B cell (primary cell): ENCODE data around the gene YJEFN3. TPM values are rescaled to one million over a fixed set of nuclear protein-coding genes. Genes with fewer than 3 reads are reported as not detected.

ENCODE experiments used
- ATAC-seq: fragments of 200-7000 bp; cut with Tn5 transposase; one replicate; pipeline ENCODE4 v1.10.0; 2021; ENCODE audit warnings: low read depth, mild to moderate bottlenecking, moderate number of reproducible peaks, moderate library complexity
- CTCF ChIA-PET: fragments of 350-600 bp; sonication (Branson Sonifier 250); formaldehyde crosslinking; loops from one replicate; lab custom pipeline; 2021; ENCODE audit warnings: antibody characterized with exemption, inconsistent platforms; lab: Charles Lee
- POLR2A ChIA-PET: fragments of 350-600 bp; sonication (Branson Sonifier 250); formaldehyde crosslinking; loops from one replicate; lab custom pipeline; 2021; ENCODE audit warnings: antibody characterized with exemption; lab: Charles Lee
- DNase-seq: peaks from one replicate; pipeline ENCODE4 v3.0.0; 2013
- H2AFZ ChIP-seq: 2 replicates; pipeline ENCODE4 v1.6.1; 2012; ENCODE audit warnings: mild to moderate bottlenecking, low read depth, low read length; ENCODE audit not compliant: insufficient read depth, poor library complexity, severe bottlenecking
- H3K27ac ChIP-seq, 2 donors: 1 replicate in 1 of 2; 2 replicates in 1 of 2; pipeline ENCODE4 v1.5.1; 2012 to 2013; ENCODE audit warnings: low read length in 2 of 2, mild to moderate bottlenecking in 2 of 2, moderate library complexity in 1 of 2
- H3K27me3 ChIP-seq, 4 experiments: fragments of 200-600 bp in 1 of 4; sonication (generic) in 1 of 4; replicated peaks in 1 of 4; 1 replicate in 2 of 4; 2 replicates in 2 of 4; pipeline versions ENCODE4 v1.6.1 to v1.7.0; 2013 to 2016; ENCODE audit warnings: low read length in 3 of 4, mild to moderate bottlenecking in 2 of 4, mixed read lengths in 1 of 4, moderate library complexity in 1 of 4; ENCODE audit not compliant: insufficient read depth in 4 of 4, control insufficient read depth in 3 of 4; ENCODE audit errors: control extremely low read depth in 1 of 4
- H3K36me3 ChIP-seq, 2 experiments: replicated peaks in 1 of 2; 1 replicate in 1 of 2; 2 replicates in 1 of 2; pipeline versions ENCODE4 v1.6.1 to v1.7.1; 2013; ENCODE audit warnings: low read length in 1 of 2; ENCODE audit not compliant: insufficient read depth in 2 of 2, control insufficient read depth in 1 of 2; ENCODE audit errors: control extremely low read depth in 1 of 2, extremely low read depth in 1 of 2
- H3K4me1 ChIP-seq, 2 donors: fragments of 200-600 bp in 1 of 2; sonication (generic) in 1 of 2; 1 replicate in 1 of 2; 2 replicates in 1 of 2; pipeline versions ENCODE4 v1.5.1 to v1.6.1; 2013 to 2017; ENCODE audit warnings: low read length in 2 of 2; ENCODE audit not compliant: control insufficient read depth in 2 of 2, insufficient read depth in 2 of 2
- H3K4me2 ChIP-seq: replicated peaks from 2 replicates; pipeline ENCODE3; 2012; ENCODE audit warnings: mild to moderate bottlenecking, low read depth, low read length; ENCODE audit not compliant: poor library complexity, severe bottlenecking
- H3K4me3 ChIP-seq, 5 experiments: fragments of 200-600 bp in 1 of 5; sonication (generic) in 1 of 5; 1 replicate in 3 of 5; 2 replicates in 2 of 5; pipeline versions ENCODE4 v1.5.1 to v1.7.0; 2011 to 2016; ENCODE audit warnings: low read length in 4 of 5, mild to moderate bottlenecking in 4 of 5, low read depth in 2 of 5, control low read depth in 1 of 5, moderate library complexity in 1 of 5; ENCODE audit not compliant: insufficient read depth in 1 of 5; ENCODE audit errors: control extremely low read depth in 1 of 5, extremely low read depth in 1 of 5
- H3K79me2 ChIP-seq: fragments of 200-600 bp; sonication (generic); one replicate; pipeline ENCODE4 v1.6.0; 2016; ENCODE audit warnings: low read length; ENCODE audit not compliant: control insufficient read depth, insufficient read depth
- H3K9ac ChIP-seq: fragments of 200-600 bp; sonication (generic); 2 replicates; pipeline ENCODE4 v1.6.1; 2017; ENCODE audit warnings: mild to moderate bottlenecking, low read length, moderate library complexity
- H3K9me3 ChIP-seq, 3 donors: one replicate each; pipeline versions ENCODE4 v1.6.1 to v1.7.1; 2013; ENCODE audit warnings: low read length in 2 of 3; ENCODE audit not compliant: control insufficient read depth in 2 of 3, insufficient read depth in 1 of 3; ENCODE audit errors: control extremely low read depth in 1 of 3
- H4K20me1 ChIP-seq: 2 replicates; pipeline ENCODE4 v1.6.0; 2012; ENCODE audit warnings: mild to moderate bottlenecking, low read length; ENCODE audit not compliant: insufficient read depth, control insufficient read depth, poor library complexity, severe bottlenecking
- H3K27ac Mint-ChIP-seq: one replicate; pipeline ENCODE4 v1.8.0; 2021; ENCODE audit warnings: mixed read lengths
- H3K27me3 Mint-ChIP-seq: one replicate; pipeline ENCODE4 v1.8.0; 2021; ENCODE audit warnings: mixed read lengths
- H3K4me1 Mint-ChIP-seq: one replicate; pipeline ENCODE4 v1.8.0; 2021; ENCODE audit warnings: mixed read lengths
- H3K4me3 Mint-ChIP-seq: one replicate; pipeline ENCODE4 v1.8.0; 2021; ENCODE audit warnings: mixed read lengths
- H3K9me3 Mint-ChIP-seq: one replicate; pipeline ENCODE4 v1.8.0; 2022; ENCODE audit warnings: mixed read lengths; ENCODE audit not compliant: insufficient read depth
- EZH2 ChIP-seq: IDR thresholded peaks from 2 replicates; pipeline ENCODE4 v1.6.1; 2012; ENCODE audit warnings: borderline replicate concordance, low read depth, mild to moderate bottlenecking, moderate library complexity, low read length; ENCODE audit not compliant: insufficient read depth, poor library complexity, severe bottlenecking
- WGBS: methylation state at CpG from one replicate; pipeline ENCODE4 v1.1.5; 2013; ENCODE audit warnings: missing lambda C conversion rate; ENCODE audit not compliant: insufficient coverage; 5-methylcytosine and 5-hydroxymethylcytosine counted together
- intact Hi-C: fragments of 100-400 bp; cut with micrococcal nuclease; formaldehyde crosslinking; loops from one replicate; pipeline ENCODE4 v1.10.0; 2022
- polyA plus RNA-seq: library from polyadenylated mRNA; depleted of rRNA; stranded (reverse); fragments of >200 nt; gene quantifications from 2 replicates; pipeline ENCODE4 v1.2.3, GENCODE V29; 2012
- total RNA-seq, 2 donors: library from RNA; stranded (reverse); fragments of 120-200 nt in 1 of 2; gene quantifications; 1 replicate in 1 of 2; 2 replicates in 1 of 2; pipeline versions ENCODE4 v1.2.3 to v1.2.4, GENCODE V29; 2013 to 2022
- TF ChIP-seq, protein P1 (sequence below): fragments of 200-600 bp; IDR thresholded peaks from one replicate; pipeline ENCODE4 v1.8.0; 2022; ENCODE audit warnings: antibody characterized with exemption, mild to moderate bottlenecking

YJEFN3 gene
- total and polyA plus RNA-seq, 2 donors (not counting 1 experiment from before 2014, with no cell fraction given): 7.1 to 8.8 TPM

DNA sequence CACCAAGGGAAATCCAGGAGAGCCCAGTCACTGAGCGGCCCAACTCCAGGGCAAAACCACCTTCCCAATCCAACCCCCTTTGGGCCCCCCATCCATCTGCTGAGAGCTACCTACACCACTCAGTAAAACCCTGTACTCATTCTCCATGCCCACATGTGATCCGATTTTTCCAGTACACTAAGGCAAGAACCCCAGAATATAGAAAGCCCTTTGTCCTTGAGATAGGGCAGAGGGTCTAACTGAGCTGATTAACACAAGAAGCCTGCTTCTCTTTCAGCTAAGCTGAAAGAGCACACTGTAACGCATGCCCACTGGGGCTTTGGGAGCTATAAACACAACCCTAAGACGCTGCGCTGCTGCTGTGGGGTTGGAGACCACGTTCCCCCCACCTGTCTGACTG, 53.8 kb downstream of the YJEFN3 start:
- Histone ChIP-seq H3K36me3 (no peaks in the 10 kb centered on the region), H3K79me2 (no peaks in the 10 kb centered on the region), H2AFZ (no peak overlapping the region), H3K27me3 (no peaks in the 10 kb centered on the region), H3K4me1 (no peaks in the 10 kb centered on the region), H4K20me1 (no peaks in the 10 kb centered on the region), H3K9me3 (no peaks in the 10 kb centered on the region), H3K9ac (no peak overlapping the region), H3K27ac (no peak overlapping the region), H3K4me3 (no peak overlapping the region), H3K4me2 (no peak overlapping the region)
- no peak overlapping the region for H3K4me3 Mint-ChIP-seq
- no peaks in the 10 kb centered on the region for H3K4me1 Mint-ChIP-seq
- POLR2A ChIA-PET: no interaction called here
- WGBS: 100% methylated on average over 5 of the region's 6 CpGs
- no peak overlapping the region for H3K27ac Mint-ChIP-seq
- no peaks in the 10 kb centered on the region for H3K27me3 Mint-ChIP-seq
- ATAC-seq (no peak), DNase-seq (no peak)
- intact Hi-C loops: no loop called here
- TF ChIP-seq, protein P1, sequence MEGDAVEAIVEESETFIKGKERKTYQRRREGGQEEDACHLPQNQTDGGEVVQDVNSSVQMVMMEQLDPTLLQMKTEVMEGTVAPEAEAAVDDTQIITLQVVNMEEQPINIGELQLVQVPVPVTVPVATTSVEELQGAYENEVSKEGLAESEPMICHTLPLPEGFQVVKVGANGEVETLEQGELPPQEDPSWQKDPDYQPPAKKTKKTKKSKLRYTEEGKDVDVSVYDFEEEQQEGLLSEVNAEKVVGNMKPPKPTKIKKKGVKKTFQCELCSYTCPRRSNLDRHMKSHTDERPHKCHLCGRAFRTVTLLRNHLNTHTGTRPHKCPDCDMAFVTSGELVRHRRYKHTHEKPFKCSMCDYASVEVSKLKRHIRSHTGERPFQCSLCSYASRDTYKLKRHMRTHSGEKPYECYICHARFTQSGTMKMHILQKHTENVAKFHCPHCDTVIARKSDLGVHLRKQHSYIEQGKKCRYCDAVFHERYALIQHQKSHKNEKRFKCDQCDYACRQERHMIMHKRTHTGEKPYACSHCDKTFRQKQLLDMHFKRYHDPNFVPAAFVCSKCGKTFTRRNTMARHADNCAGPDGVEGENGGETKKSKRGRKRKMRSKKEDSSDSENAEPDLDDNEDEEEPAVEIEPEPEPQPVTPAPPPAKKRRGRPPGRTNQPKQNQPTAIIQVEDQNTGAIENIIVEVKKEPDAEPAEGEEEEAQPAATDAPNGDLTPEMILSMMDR: no peak
- no peak for TF ChIP-seq EZH2
- H3K9me3 Mint-ChIP-seq: no peaks in the 10 kb centered on the region
- CTCF ChIA-PET: no interaction called here

- no peaks in the 10 kb centered on the region for H3K27me3 Mint-ChIP-seq
- WGBS: 93% methylated on average over 3 of the region's 6 CpGs
- peak; percentile 1 for DNase-seq
- H3K9ac ChIP-seq: no peak overlapping the region
- no peak overlapping the region for H3K27ac ChIP-seq
- H3K4me1 ChIP-seq: no peaks in the 10 kb centered on the region
- no peak overlapping the region for H3K4me3 ChIP-seq
- ATAC-seq: no peak
- H4K20me1 ChIP-seq: no peaks in the 10 kb centered on the region
- no peak overlapping the region for H3K4me3 Mint-ChIP-seq
- TF ChIP-seq, protein P1: no peak
- TF ChIP-seq EZH2: no peak
- intact Hi-C loops: no loop called here
- H3K36me3 ChIP-seq: no peaks in the 10 kb centered on the region
- H3K9me3 Mint-ChIP-seq: no peaks in the 10 kb centered on the region
- H3K4me1 Mint-ChIP-seq: no peaks in the 10 kb centered on the region
- no peak overlapping the region for H3K27ac Mint-ChIP-seq
- H3K9me3 ChIP-seq: no peaks in the 10 kb centered on the region
- H3K79me2 ChIP-seq: no peaks in the 10 kb centered on the region
- POLR2A ChIA-PET: no interaction called here
- no peaks in the 10 kb centered on the region for H3K27me3 ChIP-seq
- no peak overlapping the region for H3K4me2 ChIP-seq
- CTCF ChIA-PET: interaction anchor here (1.0 kb wide), 1 partner anchor 52 kb away, joined by 3 read pairs; no protein-coding TSS in a partner anchor
- H2AFZ ChIP-seq: no peak overlapping the region
Measured at GRCh38 chr19:19584356-19584755, 55.6 kb downstream of the YJEFN3 start.

Other genes with a start within 250 kb of the YJEFN3 start
- gene SUGP1, start 208.4 kb upstream of the YJEFN3 start, total RNA-seq: 86.9 and 91.4 TPM in 2 replicates
- 55.5 and 61.3 TPM in 2 replicates for gene SUGP1, start 208.4 kb upstream of the YJEFN3 start, polyA plus RNA-seq
- 199 and 203 TPM in 2 replicates for gene MAU2, start 208.1 kb upstream of the YJEFN3 start, total RNA-seq
- gene MAU2, start 208.1 kb upstream of the YJEFN3 start, polyA plus RNA-seq: 87.7 and 95.0 TPM in 2 replicates
- gene GATAD2A, start 123.2 kb upstream of the YJEFN3 start, total RNA-seq: 76.3 and 97.3 TPM in 2 replicates
- gene GATAD2A, start 123.2 kb upstream of the YJEFN3 start, polyA plus RNA-seq: 28.8 and 44.5 TPM in 2 replicates
- gene TSSK6, start 13.4 kb upstream of the YJEFN3 start, total RNA-seq: 6.3 and 8.9 TPM in 2 replicates
- gene TSSK6, start 13.4 kb upstream of the YJEFN3 start, polyA plus RNA-seq: 7.7 and 9.6 TPM in 2 replicates
- gene NDUFA13, start 12.7 kb upstream of the YJEFN3 start, total RNA-seq: 170 and 188 TPM in 2 replicates
- 58.5 and 195 TPM in 2 replicates for gene NDUFA13, start 12.7 kb upstream of the YJEFN3 start, polyA plus RNA-seq
- gene CILP2, start 9.4 kb downstream of the YJEFN3 start, total RNA-seq: 0.10 and 0.12 TPM in 2 replicates
- 0.04 and 0.07 TPM in 2 replicates for gene CILP2, start 9.4 kb downstream of the YJEFN3 start, polyA plus RNA-seq
- gene PBX4, start 89.8 kb downstream of the YJEFN3 start, total RNA-seq: 11.7 and 11.8 TPM in 2 replicates
- 6.0 and 11.7 TPM in 2 replicates for gene PBX4, start 89.8 kb downstream of the YJEFN3 start, polyA plus RNA-seq
- gene LPAR2, start 99.3 kb downstream of the YJEFN3 start, total RNA-seq: 27.1 and 30.3 TPM in 2 replicates
- 37.2 and 46.8 TPM in 2 replicates for gene LPAR2, start 99.3 kb downstream of the YJEFN3 start, polyA plus RNA-seq
- 112 and 114 TPM in 2 replicates for gene GMIP, start 114.7 kb downstream of the YJEFN3 start, total RNA-seq
- gene GMIP, start 114.7 kb downstream of the YJEFN3 start, polyA plus RNA-seq: 57.0 and 64.7 TPM in 2 replicates
- 153 and 156 TPM in 2 replicates for gene ATP13A1, start 134.8 kb downstream of the YJEFN3 start, total RNA-seq
- 216 and 277 TPM in 2 replicates for gene ATP13A1, start 134.8 kb downstream of the YJEFN3 start, polyA plus RNA-seq
- 70.6 and 74.3 TPM in 2 replicates for gene ZNF101, start 139.9 kb downstream of the YJEFN3 start, total RNA-seq
- gene ZNF101, start 139.9 kb downstream of the YJEFN3 start, polyA plus RNA-seq: 12.2 and 15.2 TPM in 2 replicates
- gene ZNF14, start 204.2 kb downstream of the YJEFN3 start, total RNA-seq: 21.0 and 22.5 TPM in 2 replicates
- gene ZNF14, start 204.2 kb downstream of the YJEFN3 start, polyA plus RNA-seq: 3.4 and 6.0 TPM in 2 replicates